Testis (tissue), 2 donors: ENCODE measurements around the gene ZNF185.

Experiments used
- POLR2A ChIP-seq: fragments of 450-650 bp; IDR thresholded peaks from one replicate; pipeline ENCODE4 v1.6.1; 2017; ENCODE audit warnings: antibody characterized with exemption, mild to moderate bottlenecking, moderate library complexity
- TF ChIP-seq, protein P1 (sequence below), 3 experiments: fragments of 450-650 bp in 2 of 3; fragments of 200-600 bp in 1 of 3; sonication (generic) in 1 of 3; IDR thresholded peaks; one replicate each; pipeline ENCODE4 v1.5.1; 2016 to 2019; ENCODE audit warnings: antibody characterized with exemption in 3 of 3, mild to moderate bottlenecking in 2 of 3, moderate library complexity in 1 of 3

DNA sequence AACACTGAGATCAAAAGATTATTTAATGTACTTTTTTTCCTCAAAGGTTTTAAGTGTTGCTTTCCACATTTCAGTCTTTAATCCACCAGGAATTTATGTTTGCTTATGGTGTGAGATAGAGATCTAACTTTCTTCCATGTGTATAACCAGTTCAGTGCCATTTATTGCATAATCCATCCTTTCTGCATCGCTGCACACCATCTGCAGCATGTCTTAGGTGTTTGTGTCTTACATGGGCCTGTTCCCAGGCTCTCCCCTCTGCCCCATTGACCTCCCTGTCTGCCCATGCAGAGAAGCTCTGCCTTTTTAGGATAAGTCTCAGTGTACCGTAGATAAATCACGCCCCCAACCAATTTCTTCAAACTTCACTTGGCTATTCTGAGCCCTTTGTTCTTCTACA, 36.8 kb upstream of the ZNF185 start:
- TF ChIP-seq, protein P1, sequence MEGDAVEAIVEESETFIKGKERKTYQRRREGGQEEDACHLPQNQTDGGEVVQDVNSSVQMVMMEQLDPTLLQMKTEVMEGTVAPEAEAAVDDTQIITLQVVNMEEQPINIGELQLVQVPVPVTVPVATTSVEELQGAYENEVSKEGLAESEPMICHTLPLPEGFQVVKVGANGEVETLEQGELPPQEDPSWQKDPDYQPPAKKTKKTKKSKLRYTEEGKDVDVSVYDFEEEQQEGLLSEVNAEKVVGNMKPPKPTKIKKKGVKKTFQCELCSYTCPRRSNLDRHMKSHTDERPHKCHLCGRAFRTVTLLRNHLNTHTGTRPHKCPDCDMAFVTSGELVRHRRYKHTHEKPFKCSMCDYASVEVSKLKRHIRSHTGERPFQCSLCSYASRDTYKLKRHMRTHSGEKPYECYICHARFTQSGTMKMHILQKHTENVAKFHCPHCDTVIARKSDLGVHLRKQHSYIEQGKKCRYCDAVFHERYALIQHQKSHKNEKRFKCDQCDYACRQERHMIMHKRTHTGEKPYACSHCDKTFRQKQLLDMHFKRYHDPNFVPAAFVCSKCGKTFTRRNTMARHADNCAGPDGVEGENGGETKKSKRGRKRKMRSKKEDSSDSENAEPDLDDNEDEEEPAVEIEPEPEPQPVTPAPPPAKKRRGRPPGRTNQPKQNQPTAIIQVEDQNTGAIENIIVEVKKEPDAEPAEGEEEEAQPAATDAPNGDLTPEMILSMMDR (IDR thresholded peaks at IDR 0.05) = no peak
- TF ChIP-seq POLR2A = no peak
